CD4-positive, alpha-beta T cell (primary cell): ENCODE measurements around the gene C19orf73. TPM values are rescaled to one million over a fixed set of nuclear protein-coding genes. Genes with fewer than 3 reads are reported as not detected.
"Not testable (repeated sequence)": the region's sequence is repeated elsewhere in the genome, so short reads cannot be mapped to it uniquely, and the experiment has no call there.

Source experiments
- ATAC-seq: fragments of 200-7000 bp; cut with Tn5 transposase; one replicate; pipeline ENCODE4 v1.10.0; 2022; ENCODE audit warnings: mild to moderate bottlenecking; ENCODE audit not compliant: poor library complexity
- CTCF ChIA-PET: fragments of 350-600 bp; sonication (Branson Sonifier 250); formaldehyde crosslinking; loops from one replicate; lab custom pipeline; 2021; ENCODE audit warnings: antibody characterized with exemption, inconsistent platforms; lab: Charles Lee
- POLR2A ChIA-PET: fragments of 350-600 bp; sonication (Branson Sonifier 250); formaldehyde crosslinking; loops from one replicate; lab custom pipeline; 2021; ENCODE audit warnings: antibody characterized with exemption, inconsistent platforms; lab: Charles Lee
- DNase-seq, 14 experiments: peaks; one replicate each; pipeline ENCODE4 v3.0.0-alpha.2; 2013 to 2020; ENCODE audit warnings: mixed read lengths in 2 of 14
- H3K27ac ChIP-seq, 2 donors: one replicate each; pipeline versions ENCODE4 v1.5.1 to v1.7.0; 2013; ENCODE audit warnings: low read length in 2 of 2, low read depth in 1 of 2, mild to moderate bottlenecking in 1 of 2
- H3K27me3 ChIP-seq, 2 experiments: 1 replicate in 1 of 2; 2 replicates in 1 of 2; pipeline versions ENCODE4 v1.6.1 to v1.7.0; 2013; ENCODE audit warnings: low read length in 2 of 2, control low read depth in 1 of 2, mild to moderate bottlenecking in 1 of 2, moderate library complexity in 1 of 2; ENCODE audit not compliant: insufficient read depth in 2 of 2, control insufficient read depth in 1 of 2
- H3K36me3 ChIP-seq: one replicate; pipeline ENCODE4 v1.6.1; 2013; ENCODE audit warnings: low read length, control low read depth; ENCODE audit not compliant: insufficient read depth
- H3K4me1 ChIP-seq: one replicate; pipeline ENCODE4 v1.6.1; 2013; ENCODE audit warnings: low read length, control low read depth; ENCODE audit not compliant: insufficient read depth
- H3K4me3 ChIP-seq: one replicate; pipeline ENCODE4 v1.5.1; 2013; ENCODE audit warnings: mild to moderate bottlenecking, low read length, moderate library complexity
- H3K9me3 ChIP-seq, 2 experiments: 1 replicate in 1 of 2; 2 replicates in 1 of 2; pipeline versions ENCODE4 v1.6.1 to v1.7.0; 2013; ENCODE audit warnings: low read length in 2 of 2, mild to moderate bottlenecking in 2 of 2, control low read depth in 1 of 2, moderate library complexity in 1 of 2; ENCODE audit not compliant: control insufficient read depth in 1 of 2, insufficient read depth in 1 of 2
- H3K27ac Mint-ChIP-seq: one replicate; pipeline ENCODE4 v1.8.0; 2020; ENCODE audit warnings: mixed read lengths
- H3K27me3 Mint-ChIP-seq: one replicate; pipeline ENCODE4 v1.8.0; 2021; ENCODE audit warnings: mixed read lengths
- H3K36me3 Mint-ChIP-seq: one replicate; pipeline ENCODE4 v1.8.0; 2021; ENCODE audit warnings: low read depth, mixed read lengths
- H3K4me1 Mint-ChIP-seq: one replicate; pipeline ENCODE4 v1.8.0; 2021; ENCODE audit warnings: low read depth, mixed read lengths
- H3K4me3 Mint-ChIP-seq: one replicate; pipeline ENCODE4 v1.8.0; 2020; ENCODE audit warnings: mild to moderate bottlenecking, mixed read lengths
- H3K9me3 Mint-ChIP-seq: one replicate; pipeline ENCODE4 v1.8.0; 2020; ENCODE audit warnings: mixed read lengths
- intact Hi-C, 2 experiments: fragments of 100-400 bp; cut with DNase I in 1 of 2; cut with micrococcal nuclease in 1 of 2; formaldehyde crosslinking; loops; one replicate each; pipeline versions ENCODE4 v1.15.1 to v1.9.0; 2023 to 2025; cut with DNase I, micrococcal nuclease
- total RNA-seq, 174 experiments: library from RNA in 2 of 174; stranded (reverse) in 2 of 174; gene quantifications; one replicate each; pipeline ENCODE4 v1.2.3 and lab custom pipeline; 2021 to 2026
- TF ChIP-seq, protein P1 (sequence below): fragments of 200-600 bp; IDR thresholded peaks from one replicate; pipeline ENCODE4 v1.8.0; 2022; ENCODE audit warnings: antibody characterized with exemption, mild to moderate bottlenecking

The C19orf73 gene
- total RNA-seq, 2 experiments from 2014 or later: 1.5 to 2.3 TPM

DNA sequence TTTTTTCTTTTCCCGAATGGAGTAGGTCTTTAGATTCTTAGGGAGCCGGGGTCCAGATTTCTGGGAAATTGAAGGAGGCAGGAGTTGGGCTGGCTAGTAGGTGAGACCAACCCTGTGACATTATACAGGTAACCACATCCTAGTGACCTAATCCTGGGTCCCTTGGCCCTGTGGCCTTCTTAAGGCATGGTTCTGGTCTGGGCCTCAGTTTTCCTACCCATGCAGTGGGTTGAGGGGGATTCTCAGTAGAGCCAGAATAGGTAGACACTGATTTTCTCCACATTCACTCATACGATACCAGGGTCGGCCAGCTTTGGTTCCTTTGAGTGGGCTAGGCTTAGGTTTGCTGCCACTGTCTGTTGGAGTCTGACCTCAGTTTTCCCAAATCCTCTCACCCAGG, 7.6 kb upstream of the C19orf73 start:
- ATAC-seq (no peak), DNase-seq (no peak)
- Mint-ChIP-seq H3K27ac (no peak overlapping the region), H3K36me3 (no peaks in the 10 kb centered on the region), H3K4me1 (peaks cover 20% of the 10 kb centered on the region), H3K4me3 (no peak overlapping the region), H3K27me3 (no peaks in the 10 kb centered on the region), H3K9me3 (no peaks in the 10 kb centered on the region)
- H3K4me1 ChIP-seq: peaks cover 15% of the 10 kb centered on the region
- intact Hi-C loops: loop anchor here in 1 of 2 experiments (5.0 kb wide), 1 partner anchor 134 kb away; the partner anchor contains the start of genes GYS1 and RUVBL2
- ChIA-PET CTCF (interaction anchor here (0.5 to 4.4 kb wide), 4 partner anchors 12 to 295 kb away, joined by 3 to 43 read pairs (median 4); partner anchors contain the start of gene LIN7B), POLR2A (interaction anchor here (1.1 kb wide), 1 partner anchor 12 kb away, joined by 3 read pairs; no protein-coding TSS in a partner anchor)
- no peak overlapping the region for H3K27ac ChIP-seq
- TF ChIP-seq, protein P1, sequence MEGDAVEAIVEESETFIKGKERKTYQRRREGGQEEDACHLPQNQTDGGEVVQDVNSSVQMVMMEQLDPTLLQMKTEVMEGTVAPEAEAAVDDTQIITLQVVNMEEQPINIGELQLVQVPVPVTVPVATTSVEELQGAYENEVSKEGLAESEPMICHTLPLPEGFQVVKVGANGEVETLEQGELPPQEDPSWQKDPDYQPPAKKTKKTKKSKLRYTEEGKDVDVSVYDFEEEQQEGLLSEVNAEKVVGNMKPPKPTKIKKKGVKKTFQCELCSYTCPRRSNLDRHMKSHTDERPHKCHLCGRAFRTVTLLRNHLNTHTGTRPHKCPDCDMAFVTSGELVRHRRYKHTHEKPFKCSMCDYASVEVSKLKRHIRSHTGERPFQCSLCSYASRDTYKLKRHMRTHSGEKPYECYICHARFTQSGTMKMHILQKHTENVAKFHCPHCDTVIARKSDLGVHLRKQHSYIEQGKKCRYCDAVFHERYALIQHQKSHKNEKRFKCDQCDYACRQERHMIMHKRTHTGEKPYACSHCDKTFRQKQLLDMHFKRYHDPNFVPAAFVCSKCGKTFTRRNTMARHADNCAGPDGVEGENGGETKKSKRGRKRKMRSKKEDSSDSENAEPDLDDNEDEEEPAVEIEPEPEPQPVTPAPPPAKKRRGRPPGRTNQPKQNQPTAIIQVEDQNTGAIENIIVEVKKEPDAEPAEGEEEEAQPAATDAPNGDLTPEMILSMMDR: no peak
- no peaks in the 10 kb centered on the region for H3K36me3 ChIP-seq
- H3K9me3 ChIP-seq: no peaks in the 10 kb centered on the region
- H3K4me3 ChIP-seq: no peak overlapping the region
- no peaks in the 10 kb centered on the region for H3K27me3 ChIP-seq

DNA sequence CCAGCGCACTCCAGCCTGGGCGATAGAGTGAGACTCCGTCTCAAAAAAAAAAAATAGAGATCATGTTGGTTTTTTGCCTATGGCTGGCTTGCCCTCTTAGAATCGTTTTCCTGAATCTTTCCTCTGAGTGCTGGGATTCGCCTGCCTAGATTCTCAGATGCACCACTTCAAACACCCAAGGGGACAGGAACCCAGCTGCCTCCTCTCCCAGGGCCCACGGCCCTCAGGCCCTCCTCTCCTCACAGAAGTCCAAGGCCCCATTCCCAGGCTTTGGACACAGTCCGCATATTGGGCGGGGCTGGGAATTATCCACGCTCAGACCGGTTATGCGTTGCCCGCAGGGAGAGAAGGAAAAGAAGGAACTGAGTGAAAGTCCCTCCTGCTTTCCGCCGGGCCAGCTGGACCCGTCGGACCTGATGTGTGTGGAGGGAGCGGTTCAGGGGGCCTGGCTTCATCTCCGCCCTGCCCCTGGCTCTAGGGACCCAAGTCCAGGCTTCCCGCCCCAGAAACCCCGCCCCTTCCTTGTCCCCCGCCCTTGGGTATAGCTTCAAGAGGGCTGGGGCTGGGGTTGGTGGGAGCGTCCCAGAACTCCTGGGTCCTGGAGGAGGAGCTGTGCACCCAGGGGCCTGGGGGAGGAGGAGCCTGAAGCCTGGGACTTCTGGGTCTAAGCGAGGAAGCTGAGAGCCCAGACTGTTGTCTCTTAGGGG, 6.2 kb upstream of the C19orf73 start:
- Mint-ChIP-seq H3K27me3 (no peaks in the 10 kb centered on the region), H3K36me3 (no peaks in the 10 kb centered on the region), H3K27ac (no peak overlapping the region), H3K9me3 (no peaks in the 10 kb centered on the region), H3K4me3 (no peak overlapping the region), H3K4me1 (peaks cover 28% of the 10 kb centered on the region)
- intact Hi-C loops: loop anchor here in 1 of 2 experiments (5.0 kb wide), 1 partner anchor 133 kb away; the partner anchor contains the start of genes GYS1 and RUVBL2
- no peak for DNase-seq
- Histone ChIP-seq H3K9me3 (no peaks in the 10 kb centered on the region), H3K27me3 (no peaks in the 10 kb centered on the region), H3K27ac (no peak overlapping the region), H3K36me3 (no peaks in the 10 kb centered on the region), H3K4me3 (no peak overlapping the region), H3K4me1 (peaks cover 22% of the 10 kb centered on the region)
- ChIA-PET CTCF (interaction anchor here (0.8 kb wide), 1 partner anchor 18 kb away, joined by 3 read pairs; no protein-coding TSS in a partner anchor), POLR2A (no interaction called here)
- ATAC-seq: no peak
- TF ChIP-seq, protein P1: no peak

DNA sequence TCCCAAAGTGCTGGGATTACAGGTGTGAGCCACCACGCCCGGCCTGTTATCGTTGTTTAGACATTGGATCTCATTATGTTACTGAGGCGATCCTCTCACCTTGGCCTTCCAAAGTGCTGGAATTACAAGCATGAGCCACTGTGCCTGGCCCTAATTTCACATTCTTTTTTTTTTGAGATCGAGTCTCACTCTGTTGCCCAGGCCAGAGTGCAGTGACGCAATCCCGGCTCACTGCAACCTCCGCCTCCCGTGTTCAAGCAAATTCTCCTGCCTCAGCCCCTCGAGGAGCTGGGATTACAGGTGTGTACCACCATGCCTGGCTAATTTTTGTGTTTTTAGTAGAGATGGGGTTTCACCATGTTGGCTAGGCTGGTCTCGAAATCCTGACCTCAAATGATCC, 4.3 kb upstream of the C19orf73 start:
- H3K4me3 ChIP-seq, DNase-seq, intact Hi-C loops, H3K27ac ChIP-seq, H3K27me3 ChIP-seq, POLR2A ChIA-PET, H3K36me3 Mint-ChIP-seq, ATAC-seq, H3K27ac Mint-ChIP-seq, H3K9me3 Mint-ChIP-seq, H3K9me3 ChIP-seq, H3K27me3 Mint-ChIP-seq, H3K36me3 ChIP-seq: not testable (repeated sequence)
- CTCF ChIA-PET: interaction anchor here (0.7 kb wide), 1 partner anchor 25 kb away, joined by 3 read pairs; no protein-coding TSS in a partner anchor
- H3K4me1 ChIP-seq: peaks cover 31% of the 10 kb centered on the region
- H3K4me3 Mint-ChIP-seq: peak overlapping the region; percentile 30
- H3K4me1 Mint-ChIP-seq: peaks cover 17% of the 10 kb centered on the region

DNA sequence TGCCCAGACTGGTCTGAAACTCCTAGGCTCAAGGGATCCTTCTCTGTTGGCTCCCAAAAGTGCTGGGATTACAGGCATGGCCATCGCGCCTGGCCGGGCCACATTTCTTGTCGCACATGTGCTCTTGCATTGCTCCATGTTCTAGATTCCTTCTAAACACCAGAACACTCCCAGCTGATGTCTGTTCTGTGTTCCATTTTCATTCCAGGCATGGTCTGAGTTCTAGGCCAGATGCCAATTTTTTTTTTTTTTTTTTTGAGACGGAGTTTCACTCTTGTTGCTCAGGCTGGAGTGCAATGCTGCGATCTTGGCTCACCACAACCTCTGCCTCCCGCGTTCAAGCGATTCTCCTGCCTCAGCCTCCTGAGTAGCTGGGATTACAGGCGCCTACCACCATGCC, 2.9 kb upstream of the C19orf73 start:
- POLR2A ChIA-PET, H3K9me3 Mint-ChIP-seq, DNase-seq, H3K4me3 Mint-ChIP-seq, H3K27ac Mint-ChIP-seq, H3K36me3 Mint-ChIP-seq, H3K36me3 ChIP-seq, H3K27me3 ChIP-seq, H3K4me3 ChIP-seq, H3K27me3 Mint-ChIP-seq, H3K9me3 ChIP-seq, ATAC-seq, H3K27ac ChIP-seq, intact Hi-C loops: not testable (repeated sequence)
- CTCF ChIA-PET: interaction anchor here (3.1 kb wide), 1 partner anchor 15 kb away, joined by 8 read pairs; no protein-coding TSS in a partner anchor
- peaks cover 24% of the 10 kb centered on the region for H3K4me1 Mint-ChIP-seq
- H3K4me1 ChIP-seq: peaks cover 34% of the 10 kb centered on the region
